Measurements from ENCODE around the gene ETV4.

Gene ETV4

DNA sequence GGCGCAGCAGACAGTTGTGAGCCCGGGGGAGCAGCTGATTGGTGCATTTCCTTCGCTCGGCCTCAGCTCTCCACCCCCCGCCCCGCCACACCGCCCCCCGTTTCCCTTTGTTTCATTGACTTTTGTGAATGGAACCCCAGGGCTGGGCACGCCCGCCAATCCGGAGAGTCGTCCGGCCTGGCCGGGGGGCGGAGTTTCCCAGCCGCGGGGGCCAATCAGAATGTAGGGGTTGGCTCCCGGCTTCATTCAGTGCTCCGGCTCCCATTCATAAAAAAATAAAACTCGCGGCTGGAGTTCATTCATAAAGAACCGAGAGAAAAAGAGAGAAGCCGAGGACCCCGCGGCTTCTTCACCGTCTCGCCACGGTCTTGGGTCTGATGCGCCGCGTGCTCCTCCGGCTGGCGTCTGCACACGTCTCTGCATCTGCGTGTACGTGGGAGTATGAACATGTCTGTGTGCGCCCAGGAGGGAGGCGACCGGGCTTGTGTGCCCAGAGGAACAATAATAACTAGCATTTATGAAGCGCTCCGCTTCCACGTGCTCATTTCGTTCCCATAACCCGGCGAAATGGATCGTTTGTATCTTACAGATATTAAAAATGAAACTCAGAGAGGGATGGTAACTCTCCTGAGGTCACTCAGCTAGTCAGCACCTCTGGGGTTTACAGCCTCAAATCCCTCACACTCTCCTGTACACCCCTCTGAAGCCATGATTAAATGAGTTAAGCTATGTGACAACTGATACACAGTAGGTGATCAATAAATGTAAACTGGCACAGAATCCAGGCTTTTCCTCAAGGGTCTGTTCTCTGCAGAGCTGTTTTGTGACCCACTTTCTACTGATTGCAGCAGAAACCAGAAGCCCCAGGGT lies at the start of gene ETV4:
Gene ETV4 (minus strand): TSS at position 22 of the 870 bp plus-strand sequence. CDS start 723 bp downstream, outside the sequence.
- DNase-seq (ENCODE audit: low read depth in 1 of 2, low spot score in 1 of 2) = peak; percentile 77 to 79

DNA sequence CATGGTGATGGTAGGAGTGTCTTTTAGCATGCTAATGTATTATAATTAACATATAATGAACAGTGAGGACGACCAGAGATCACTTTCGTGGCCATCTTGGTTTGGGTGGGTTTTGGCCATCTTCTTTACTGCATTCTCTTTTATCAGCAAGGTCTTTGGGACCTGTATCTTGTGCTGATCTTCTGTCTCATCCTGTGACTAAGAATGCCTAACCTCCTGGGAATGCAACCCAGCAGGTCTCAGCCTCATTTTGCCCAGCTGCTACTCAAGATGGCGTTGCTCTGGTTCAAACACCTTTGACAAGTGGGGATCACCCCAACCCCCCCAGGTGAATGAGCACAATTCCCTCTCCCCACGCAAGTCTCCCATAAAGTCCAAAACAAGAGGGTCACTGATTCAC lies 49.3 kb upstream of the ETV4 start:
- DNase-seq (ENCODE audit: low read depth in 1 of 2, low spot score in 1 of 2) = no peak

DNA sequence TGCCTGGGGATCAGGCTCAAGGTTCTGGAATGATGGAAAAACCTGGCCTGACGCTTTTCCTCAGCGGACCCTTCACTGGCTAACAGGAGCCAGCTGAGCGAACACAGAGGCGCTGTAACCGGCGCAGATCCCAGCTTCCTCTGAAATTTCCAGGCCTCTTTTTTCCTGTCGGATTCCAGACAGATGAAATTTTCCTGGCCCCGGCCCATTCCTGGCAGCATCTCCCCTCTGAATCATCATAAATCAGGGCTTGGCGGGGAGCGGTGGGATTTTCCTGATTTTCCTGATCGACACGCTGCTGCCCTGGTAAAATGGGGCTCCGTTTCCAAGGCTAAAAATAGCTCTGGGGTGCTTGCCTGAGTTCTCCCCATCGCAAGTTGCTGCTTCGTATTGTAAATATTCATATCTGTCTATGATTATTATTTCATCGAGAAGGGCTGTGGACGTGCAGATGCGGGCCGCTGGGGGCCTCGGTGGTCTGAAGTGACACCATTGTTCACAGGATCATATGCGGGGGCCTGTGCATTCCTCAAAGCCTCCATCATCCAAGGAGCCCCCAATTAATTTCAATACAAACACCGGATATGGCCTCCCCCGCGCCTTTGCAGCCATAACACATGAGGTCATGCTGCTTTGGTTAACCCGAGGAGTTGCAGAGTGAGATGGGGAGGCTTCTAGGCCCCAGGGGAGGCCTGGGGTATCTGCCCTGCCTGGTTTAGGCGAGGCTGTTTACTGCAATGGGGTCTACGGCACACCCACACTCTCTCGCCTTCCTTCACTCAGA lies 45.8 kb upstream of the ETV4 start:
- no peak for DNase-seq (ENCODE audit: low read depth in 1 of 2, low spot score in 1 of 2)

DNA sequence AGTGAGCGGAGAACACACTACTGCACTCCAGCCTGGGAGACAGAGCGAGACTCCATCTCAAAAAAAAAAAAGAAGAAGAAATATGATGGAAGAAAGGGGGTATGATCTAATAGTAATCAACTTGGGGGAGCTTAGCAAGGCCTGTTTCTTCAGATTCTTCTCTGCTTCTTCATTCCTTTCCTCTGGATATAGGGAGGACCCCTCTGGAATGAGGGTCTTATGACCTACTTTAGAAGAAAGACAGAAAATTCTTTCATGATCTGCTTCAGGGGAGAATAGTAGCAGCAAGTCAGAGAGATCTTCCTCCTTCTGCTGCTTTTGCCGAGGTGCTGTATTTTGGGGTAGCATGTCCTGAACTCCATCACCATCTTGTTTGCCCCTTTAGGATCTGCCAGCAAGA lies 44.9 kb upstream of the ETV4 start:
- no peak for DNase-seq (ENCODE audit: low read depth in 1 of 2, low spot score in 1 of 2)

DNA sequence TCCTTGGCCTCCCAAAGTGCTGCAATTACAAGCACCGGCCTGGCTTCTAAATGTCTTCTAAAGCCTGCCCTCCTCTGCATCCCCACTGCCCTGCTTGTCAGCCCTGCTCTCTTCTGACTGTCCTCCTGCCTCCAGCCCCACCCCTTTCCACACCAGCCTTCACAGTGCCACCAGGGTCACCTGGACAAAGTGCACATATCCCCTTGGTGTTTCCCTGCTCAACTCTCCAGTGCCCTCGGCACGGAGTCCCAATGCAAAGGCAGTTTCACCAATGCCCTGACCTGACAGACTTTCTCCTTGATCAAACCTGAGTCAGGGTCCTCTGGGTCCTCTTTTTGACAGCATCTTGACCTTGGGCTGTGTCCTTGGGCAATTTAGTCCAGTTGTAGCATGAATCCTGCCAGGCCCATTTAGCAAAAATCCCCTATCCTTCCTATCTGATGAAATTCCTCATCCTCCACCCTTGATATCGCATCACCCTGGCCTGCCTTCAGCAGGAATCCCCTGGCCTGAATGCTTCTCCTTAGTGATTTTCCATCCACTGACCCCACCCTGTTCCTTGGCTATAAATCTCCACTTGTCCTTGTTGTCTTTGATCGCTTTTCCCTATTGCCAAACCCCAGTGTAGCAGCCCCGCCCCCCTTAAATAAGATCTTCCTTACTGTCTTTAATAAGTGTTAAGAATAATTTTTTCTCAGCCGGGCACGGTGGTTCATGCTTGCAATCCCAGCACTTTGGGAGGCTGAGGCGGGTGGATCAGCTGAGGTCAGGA lies 42.7 kb upstream of the ETV4 start:
- DNase-seq (ENCODE audit: low read depth in 1 of 2, low spot score in 1 of 2) = no peak

DNA sequence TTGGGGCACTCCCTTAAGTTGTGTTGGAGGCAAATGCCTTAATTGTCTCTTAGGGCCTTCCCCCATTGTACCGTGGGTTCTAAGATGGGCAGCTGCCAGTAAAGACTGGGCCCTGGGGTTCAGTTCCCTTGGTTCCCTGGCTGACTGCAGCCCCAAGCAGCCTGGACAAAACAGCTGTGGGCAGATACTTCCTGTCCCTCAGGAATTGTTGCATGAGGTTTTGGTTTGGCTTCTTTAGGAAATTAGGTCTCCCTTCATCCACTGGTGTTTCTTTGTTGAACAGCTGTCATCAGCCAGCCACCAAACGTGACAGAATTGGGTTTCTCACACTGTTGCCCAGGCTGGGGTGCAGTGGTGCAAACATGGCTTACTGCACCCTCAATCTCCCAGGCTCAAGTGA lies 42.0 kb upstream of the ETV4 start:
- no peak for DNase-seq (ENCODE audit: low read depth in 1 of 2, low spot score in 1 of 2)

DNA sequence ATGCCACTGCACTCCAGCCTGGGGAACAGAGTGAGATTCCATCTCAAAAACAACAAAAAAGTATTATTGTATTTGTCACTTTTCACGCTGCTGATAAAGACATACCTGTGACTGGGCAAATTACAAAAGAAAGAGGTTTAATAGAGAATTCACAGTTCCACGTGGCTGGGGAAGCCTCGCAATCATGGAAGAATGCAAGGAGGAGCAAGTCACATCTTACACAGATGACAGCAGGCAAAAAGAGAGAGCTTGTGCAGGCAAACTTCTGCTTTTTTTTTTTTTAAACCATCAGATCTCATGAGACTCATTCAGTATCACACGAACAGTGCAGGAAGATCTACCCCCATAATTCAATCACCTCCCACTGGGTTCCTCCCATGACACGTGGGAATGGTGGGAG lies 41.5 kb upstream of the ETV4 start:
- no peak for DNase-seq (ENCODE audit: low read depth in 1 of 2, low spot score in 1 of 2)

DNA sequence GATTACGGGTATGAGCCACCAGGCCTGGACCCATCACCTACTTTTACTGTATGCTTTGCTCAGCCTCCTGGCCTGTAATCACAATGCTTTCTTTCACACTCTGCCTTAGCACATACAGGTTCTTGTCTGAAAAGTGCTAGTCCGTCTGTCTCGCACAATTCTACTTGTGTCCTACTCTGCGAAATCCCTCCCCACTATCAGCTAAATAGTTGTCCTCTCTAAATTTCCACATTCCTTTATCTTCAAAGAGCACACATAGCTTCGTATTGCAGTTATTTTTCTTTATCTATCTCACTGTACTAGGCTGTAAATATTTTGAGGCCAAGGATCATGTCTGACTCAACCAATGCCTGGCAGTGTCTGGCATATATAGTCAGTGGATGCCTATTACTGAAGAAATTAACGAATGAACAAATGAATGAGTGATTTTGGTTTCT lies 38.5 kb upstream of the ETV4 start:
- DNase-seq (ENCODE audit: low read depth in 1 of 2, low spot score in 1 of 2) = no peak

DNA sequence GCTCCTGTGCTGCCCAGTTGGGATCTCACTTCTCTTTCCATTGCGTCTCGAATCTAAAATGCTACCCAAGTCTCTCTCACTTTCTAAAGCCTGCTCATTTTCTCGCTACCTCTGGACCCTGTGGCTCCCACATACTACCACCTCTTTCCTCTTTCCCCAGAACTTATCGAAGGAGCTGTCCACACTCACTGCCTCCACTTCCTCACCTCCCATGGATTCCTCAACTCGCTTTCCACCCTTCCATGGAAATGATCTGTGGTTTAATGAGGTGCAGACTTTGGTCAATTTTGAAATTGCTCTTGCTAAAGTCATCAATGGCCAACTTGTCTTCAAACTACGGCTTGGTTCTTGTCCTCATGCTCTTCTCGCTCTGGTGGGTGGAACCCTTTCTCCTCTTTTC lies 37.2 kb upstream of the ETV4 start:
- no peak for DNase-seq (ENCODE audit: low read depth in 1 of 2, low spot score in 1 of 2)

DNA sequence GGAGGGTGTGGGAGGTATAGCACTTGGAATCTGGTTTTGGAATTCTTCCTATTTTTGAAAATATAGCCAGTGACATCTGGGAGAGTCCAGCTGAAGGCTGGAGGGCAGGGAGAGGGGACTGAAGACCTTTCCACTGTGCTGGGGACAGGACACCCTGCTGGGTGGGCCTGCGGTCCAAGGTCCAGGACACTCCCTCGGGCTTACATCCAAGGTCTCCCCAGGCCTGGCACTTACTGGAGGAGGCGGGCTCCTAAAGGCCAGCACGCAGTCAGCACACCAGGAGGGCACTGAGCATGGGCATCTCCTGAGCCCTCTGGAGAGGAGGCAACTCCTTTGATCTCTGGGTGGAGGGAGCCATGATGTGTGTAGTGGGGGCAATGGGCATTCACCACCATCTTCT lies 35.5 kb upstream of the ETV4 start:
- no peak for DNase-seq (ENCODE audit: low read depth in 1 of 2, low spot score in 1 of 2)

DNA sequence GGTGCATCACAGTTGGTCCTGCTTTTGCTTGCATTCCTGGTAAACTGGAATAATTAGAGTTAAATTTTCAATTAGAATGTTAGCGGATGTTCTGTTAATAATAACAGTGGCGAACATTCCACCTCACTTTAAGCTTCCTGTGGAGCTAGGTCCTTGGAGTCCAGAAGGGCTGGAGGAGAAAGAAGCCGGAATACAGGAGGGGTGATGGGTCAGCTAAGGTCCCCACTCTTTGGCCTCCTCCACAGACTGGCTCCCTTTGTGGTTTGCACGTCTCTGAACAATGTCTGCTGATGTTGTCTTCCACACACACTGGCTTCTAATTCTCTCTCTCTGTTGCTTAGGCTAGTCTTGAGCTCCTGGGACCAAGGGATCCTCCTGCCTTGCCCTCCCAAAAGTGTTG lies 35.0 kb upstream of the ETV4 start:
- DNase-seq (ENCODE audit: low read depth in 1 of 2, low spot score in 1 of 2) = no peak

DNA sequence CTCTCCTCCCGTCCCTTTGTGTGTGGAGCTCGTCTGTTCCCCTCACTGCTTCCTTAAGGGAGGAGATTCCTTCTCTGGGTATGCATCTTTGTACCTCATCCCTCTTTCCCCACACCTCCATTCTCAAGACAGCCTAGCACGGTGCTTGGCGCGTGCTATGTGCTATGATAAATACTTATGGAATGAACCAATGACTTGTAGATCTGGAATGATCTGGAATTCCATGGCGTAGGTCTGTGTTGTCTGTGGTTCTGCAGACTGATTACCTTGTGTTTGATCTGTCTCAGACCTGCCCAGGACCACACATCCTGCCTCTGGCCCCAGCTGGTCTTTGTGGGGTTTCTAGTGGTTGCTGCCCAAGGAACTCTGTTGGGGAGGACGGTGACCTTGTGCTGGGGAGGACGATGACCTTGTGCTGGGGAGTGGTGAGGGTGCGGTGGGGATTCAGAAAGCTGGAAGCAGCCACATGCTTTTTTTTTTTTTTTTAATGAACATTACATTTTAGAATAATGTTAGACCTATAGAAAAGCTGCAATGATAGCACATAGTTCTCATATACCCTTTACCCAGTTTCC lies 33.5 kb upstream of the ETV4 start:
- no peak for DNase-seq (ENCODE audit: low read depth in 1 of 2, low spot score in 1 of 2)

DNA sequence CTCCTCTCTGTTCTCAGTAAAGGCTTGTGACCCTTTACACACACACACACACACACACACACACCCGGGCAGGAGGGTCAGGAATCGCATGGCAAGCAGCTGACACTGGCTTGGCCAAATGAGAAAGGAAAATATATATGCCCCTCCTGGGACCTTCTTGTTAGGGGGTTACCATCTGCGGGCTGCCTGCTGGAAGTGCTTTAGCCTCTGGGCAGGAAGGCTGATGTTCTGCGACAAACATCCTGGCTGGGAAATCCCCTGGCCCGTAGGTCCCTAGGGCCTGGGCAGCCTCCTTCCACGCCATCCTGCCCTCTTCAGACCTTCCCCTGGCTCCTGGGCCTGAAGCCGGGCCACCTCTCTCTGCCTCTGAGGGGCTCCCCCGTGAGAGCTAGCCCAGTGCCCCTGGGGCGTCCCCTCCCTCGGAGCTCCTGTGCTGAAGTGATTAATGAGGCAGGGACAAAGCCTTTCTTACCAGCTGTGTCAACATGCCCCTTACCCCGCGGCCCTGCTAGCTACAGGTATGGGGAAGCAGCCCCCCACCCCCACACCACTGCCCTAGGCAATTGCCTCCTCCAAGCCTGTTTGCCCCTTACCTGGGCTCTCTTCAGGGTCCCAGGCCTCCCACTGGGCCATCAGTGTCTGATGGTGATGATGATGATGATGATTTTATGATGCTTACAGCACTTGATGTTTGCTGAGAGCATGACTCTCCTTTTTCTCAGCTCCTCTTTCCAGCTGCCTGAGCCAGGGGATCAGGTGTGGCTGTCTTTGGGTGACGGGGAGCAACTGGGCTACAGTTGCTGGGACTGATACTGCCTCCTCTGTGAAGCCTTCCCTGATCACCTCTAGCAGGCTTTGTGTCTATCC lies 32.8 kb upstream of the ETV4 start:
- peak in 1 of 2 donors; percentile 2 for DNase-seq (ENCODE audit: low read depth in 1 of 2, low spot score in 1 of 2)

DNA sequence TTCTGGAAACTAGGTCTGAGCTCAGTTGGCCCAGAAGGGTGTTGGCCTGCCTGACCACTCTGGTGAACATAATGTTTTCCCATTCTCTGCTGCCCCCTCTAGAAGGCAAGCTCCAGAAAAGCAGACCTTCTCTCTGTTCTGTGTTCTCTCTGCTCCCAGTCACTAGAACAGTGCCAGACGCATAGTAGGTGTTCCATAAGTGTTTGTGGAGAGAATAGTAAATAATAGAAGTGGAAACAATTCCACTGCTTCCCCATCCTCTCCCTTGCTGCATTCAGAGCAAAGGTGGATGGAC lies 32.2 kb upstream of the ETV4 start:
- DNase-seq (ENCODE audit: low read depth in 1 of 2, low spot score in 1 of 2) = no peak

DNA sequence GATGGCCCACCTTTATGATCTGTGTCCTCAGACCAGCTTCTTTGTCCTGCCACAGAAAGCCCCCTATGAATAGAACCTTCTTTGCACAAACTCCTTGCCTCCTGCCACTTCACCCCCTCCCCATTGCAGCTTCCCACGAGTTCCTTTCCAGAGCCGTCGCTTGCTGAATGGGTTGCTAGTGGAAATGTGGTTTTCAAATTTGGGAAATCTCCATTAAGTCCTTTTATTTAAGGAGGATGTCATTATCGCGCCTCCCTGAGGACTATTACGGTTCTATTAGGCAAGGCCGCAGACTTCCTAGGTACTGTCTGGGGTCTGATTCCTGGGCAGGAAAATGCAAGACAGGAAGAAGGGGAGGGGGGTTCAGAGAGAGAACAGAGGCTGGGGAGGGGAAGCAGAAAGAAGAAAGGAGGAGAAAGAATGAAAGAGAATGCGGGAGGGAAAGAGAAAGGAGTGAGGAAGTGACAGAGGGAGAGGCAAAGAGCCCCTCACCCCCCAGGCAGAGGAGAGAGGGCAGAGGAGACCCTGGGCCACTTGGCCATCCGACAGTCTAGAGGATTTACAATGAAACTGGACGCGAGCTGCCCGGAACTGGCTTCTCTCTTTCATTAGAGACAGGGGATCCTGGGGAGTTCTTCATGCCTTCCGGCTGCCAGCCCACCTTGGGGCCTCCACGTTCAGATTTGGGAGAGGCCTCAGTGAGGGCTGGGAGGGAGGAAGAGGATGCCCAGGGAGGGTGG lies 31.7 kb upstream of the ETV4 start:
- DNase-seq (ENCODE audit: low read depth in 1 of 2, low spot score in 1 of 2) = no peak

DNA sequence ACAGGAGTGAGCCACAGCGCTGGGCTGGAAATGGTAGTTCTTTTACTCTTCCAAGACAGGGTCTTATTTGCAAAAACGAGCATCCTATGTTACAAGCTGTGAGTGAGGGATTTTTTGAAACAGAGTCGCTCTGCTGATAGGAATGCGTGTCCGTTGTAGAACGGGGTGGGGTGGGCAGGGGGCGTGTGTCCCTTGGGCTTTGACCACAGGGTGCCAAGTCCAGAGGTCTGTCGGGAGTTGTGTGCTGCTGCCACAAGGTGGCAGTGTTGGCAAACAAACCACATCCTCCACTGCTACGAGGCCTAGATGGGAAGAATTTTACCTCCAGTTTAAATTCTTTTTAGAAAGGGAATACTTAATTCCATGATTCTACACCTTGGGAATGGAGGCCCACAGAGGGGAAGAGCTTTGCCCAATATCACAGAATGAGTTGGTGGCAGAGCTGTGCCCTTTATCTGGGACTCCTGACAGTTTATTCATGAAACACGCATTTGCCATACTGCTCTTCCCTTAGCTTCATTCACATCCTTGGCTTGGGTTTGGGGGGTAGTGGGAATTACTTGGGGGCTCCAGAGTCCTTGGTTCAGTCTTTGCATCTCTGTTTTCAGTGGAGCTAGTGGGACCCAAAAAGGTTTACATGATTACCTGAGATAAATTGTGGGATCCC lies 30.6 kb upstream of the ETV4 start:
- DNase-seq (ENCODE audit: low read depth in 1 of 2, low spot score in 1 of 2) = peak; percentile 29 to 52

DNA sequence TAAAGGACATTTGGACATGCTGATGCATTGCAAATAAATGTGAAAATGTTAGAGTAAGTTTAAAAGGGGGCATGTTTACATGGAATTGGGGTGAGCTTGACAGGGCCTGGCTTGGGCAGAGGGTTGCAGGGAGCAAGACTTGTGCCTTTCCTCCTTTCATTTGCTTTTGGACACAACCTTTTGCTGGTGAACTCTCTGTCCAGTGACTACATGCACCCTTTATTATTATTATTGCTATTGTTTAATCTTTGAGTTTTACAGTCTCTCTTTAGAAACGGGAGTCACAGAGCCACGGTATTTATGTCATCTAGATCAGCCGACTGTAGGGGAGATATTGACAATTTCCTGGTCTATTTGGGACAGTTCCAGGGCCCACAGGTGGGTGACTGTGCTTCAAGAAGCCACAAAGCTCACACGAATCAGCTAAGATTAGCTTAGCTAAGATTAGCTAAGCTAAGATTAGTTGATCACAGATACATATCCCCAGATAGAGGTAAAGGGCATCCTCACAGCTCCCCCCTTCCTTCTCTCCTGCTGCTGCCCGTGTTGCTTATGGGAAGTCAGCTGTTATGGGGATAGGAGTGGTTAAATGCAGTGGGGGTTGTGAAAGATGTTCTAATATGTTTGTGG lies 28.9 kb upstream of the ETV4 start:
- DNase-seq (ENCODE audit: low read depth in 1 of 2, low spot score in 1 of 2) = no peak

DNA sequence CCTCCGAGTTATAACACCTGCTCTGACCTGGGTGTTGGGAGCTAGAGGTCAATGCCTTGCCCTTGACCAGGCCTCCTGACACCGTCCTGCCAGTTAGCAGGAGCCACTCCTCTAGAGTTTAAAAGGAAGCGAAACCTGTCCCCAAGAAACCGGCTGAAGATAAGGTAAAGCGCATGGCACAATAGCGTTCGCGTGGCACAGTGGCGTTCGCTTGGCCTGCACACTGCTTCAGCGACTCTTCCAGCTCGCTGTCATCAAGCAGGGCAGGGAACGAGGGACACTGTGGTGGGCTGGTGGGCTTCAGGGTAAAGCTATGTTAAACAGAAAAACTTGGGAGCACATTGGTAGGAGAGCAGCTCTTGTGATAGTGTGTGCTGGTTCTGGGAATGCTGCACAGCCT lies 28.2 kb upstream of the ETV4 start:
- DNase-seq (ENCODE audit: low read depth in 1 of 2, low spot score in 1 of 2) = no peak

Data from activated T-helper 1 cell treated with anti-CD3 and anti-CD28 coated beads, Interleukin-2, amount 50 U/mL, for 16 hours (primary cell).